Neural progenitor cell (in vitro differentiated cells): ENCODE results near the gene ETV6. TPM values are rescaled to one million over a fixed set of nuclear protein-coding genes. Genes with fewer than 3 reads are reported as not detected.
A peak's percentile ranks its signal among the peaks of the same experiment; 100 is the strongest.

Experiments used
- DNase-seq: peaks from one replicate; pipeline ENCODE4 v3.0.0-alpha.2; 2016; ENCODE audit warnings: low spot score
- H2AFZ ChIP-seq: fragments of 200-600 bp; sonication (generic); replicated peaks from 2 replicates; pipeline ENCODE4 v1.6.1; 2016; ENCODE audit warnings: antibody characterized with exemption
- H3F3A ChIP-seq: fragments of 200-600 bp; sonication (generic); 2 replicates; pipeline ENCODE4 v1.6.1; 2016; ENCODE audit warnings: antibody characterized with exemption, low read depth
- H3K27ac ChIP-seq: fragments of 200-600 bp; sonication (generic); 2 replicates; pipeline ENCODE4 v1.5.1; 2016; ENCODE audit warnings: mild to moderate bottlenecking
- H3K27me3 ChIP-seq: fragments of 200-600 bp; sonication (generic); 2 replicates; pipeline ENCODE4 v1.6.1; 2016; ENCODE audit warnings: mild to moderate bottlenecking, moderate library complexity
- H3K36me3 ChIP-seq: fragments of 200-600 bp; sonication (generic); 2 replicates; pipeline ENCODE4 v1.5.1; 2016
- H3K4me1 ChIP-seq: fragments of 200-600 bp; sonication (generic); 2 replicates; pipeline ENCODE4 v1.6.1; 2016; ENCODE audit warnings: mixed run types
- H3K4me2 ChIP-seq: fragments of 200-600 bp; sonication (generic); 2 replicates; pipeline ENCODE4 v1.6.1; 2016
- H3K4me3 ChIP-seq: fragments of 200-600 bp; sonication (generic); 2 replicates; pipeline ENCODE4 v1.5.1; 2016
- H3K79me2 ChIP-seq: fragments of 200-600 bp; sonication (generic); 2 replicates; pipeline ENCODE4 v1.6.1; 2016; ENCODE audit warnings: low read depth
- H3K9ac ChIP-seq: fragments of 200-600 bp; sonication (generic); 2 replicates; pipeline ENCODE4 v1.6.1; 2016
- H3K9me3 ChIP-seq: fragments of 200-600 bp; sonication (generic); 2 replicates; pipeline ENCODE4 v1.5.1; 2016; ENCODE audit warnings: low read depth
- H4K20me1 ChIP-seq: fragments of 200-600 bp; sonication (generic); 2 replicates; pipeline ENCODE4 v1.6.1; 2016; ENCODE audit warnings: low read depth
- H3K27ac Mint-ChIP-seq: 3 replicates; pipeline ENCODE4 v1.8.0; 2021; ENCODE audit warnings: mixed read lengths
- H3K27me3 Mint-ChIP-seq: 2 replicates; pipeline ENCODE4 v1.8.0; 2022; ENCODE audit warnings: low read depth, mild to moderate bottlenecking, inconsistent platforms, moderate library complexity, mixed read lengths; ENCODE audit not compliant: insufficient read depth
- H3K36me3 Mint-ChIP-seq: 3 replicates; pipeline ENCODE4 v1.8.0; 2021; ENCODE audit warnings: mixed read lengths
- H3K4me1 Mint-ChIP-seq: 3 replicates; pipeline ENCODE4 v1.8.0; 2021; ENCODE audit warnings: mixed read lengths
- H3K4me3 Mint-ChIP-seq: 3 replicates; pipeline ENCODE4 v1.8.0; 2021; ENCODE audit warnings: mild to moderate bottlenecking, moderate library complexity, mixed read lengths
- H3K9me3 Mint-ChIP-seq: 3 replicates; pipeline ENCODE4 v1.8.0; 2020; ENCODE audit warnings: mixed read lengths
- CTCF ChIP-seq: fragments of 200-600 bp; sonication (generic); IDR thresholded peaks from 2 replicates; pipeline ENCODE4 v1.5.1; 2017; ENCODE audit warnings: antibody characterized with exemption, mild to moderate bottlenecking
- EZH2 ChIP-seq: fragments of 200-600 bp; sonication (generic); IDR thresholded peaks from 2 replicates; pipeline ENCODE4 v1.6.1; 2017; ENCODE audit warnings: antibody characterized with exemption, mild to moderate bottlenecking, moderate library complexity
- EZH2phosphoT487 ChIP-seq: fragments of 200-600 bp; sonication (generic); IDR thresholded peaks from 2 replicates; pipeline ENCODE4 v1.6.1; 2017; ENCODE audit warnings: antibody characterized with exemption
- total RNA-seq: library from RNA; depleted of rRNA; stranded (reverse); fragments of >200 nt; gene quantifications from 2 replicates; pipeline ENCODE4 v1.2.3, GENCODE V29; 2015; ENCODE audit warnings: low replicate concordance

Gene ETV6
- total RNA-seq, 1 donor from 2014 or later, result 6.2 TPM

DNA sequence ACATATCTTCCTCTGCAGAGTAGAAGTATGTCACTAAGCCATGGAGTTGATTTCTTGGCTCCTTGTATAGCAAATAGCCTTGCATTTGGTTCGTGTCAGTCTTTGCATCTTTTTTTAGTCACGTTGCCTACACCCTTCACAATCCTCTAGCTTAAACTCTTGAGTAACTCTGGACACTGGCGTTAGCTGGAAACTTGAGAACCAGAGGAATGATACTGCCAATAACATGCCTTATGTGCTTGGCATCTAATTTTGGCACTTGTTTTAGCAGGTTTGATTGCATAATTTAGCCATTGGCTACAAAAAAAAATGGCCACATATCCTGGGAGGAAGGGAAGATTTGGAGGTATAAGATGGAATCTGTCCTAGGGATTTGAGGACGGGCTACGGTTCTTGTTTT, 136.2 kb downstream of the ETV6 start:
- Mint-ChIP-seq H3K4me3 (no peak overlapping the region), H3K9me3 (no peaks in the 10 kb centered on the region), H3K4me1 (peaks cover 13% of the 10 kb centered on the region), H3K27me3 (no peaks in the 10 kb centered on the region), H3K36me3 (peaks cover 4% of the 10 kb centered on the region), H3K27ac (no peak overlapping the region)
- Histone ChIP-seq H3K9ac (no peak overlapping the region), H3F3A (peaks cover 12% of the 10 kb centered on the region), H3K27me3 (no peaks in the 10 kb centered on the region), H3K4me2 (no peak overlapping the region), H2AFZ (no peak overlapping the region), H3K27ac (no peak overlapping the region), H3K4me3 (no peak overlapping the region), H3K36me3 (no peaks in the 10 kb centered on the region), H3K4me1 (peaks cover 34% of the 10 kb centered on the region), H4K20me1 (no peaks in the 10 kb centered on the region), H3K79me2 (no peaks in the 10 kb centered on the region), H3K9me3 (no peaks in the 10 kb centered on the region)
- DNase-seq, result no peak
- TF ChIP-seq EZH2 (no peak), EZH2phosphoT487 (no peak), CTCF (no peak)

- Mint-ChIP-seq H3K4me1 (peaks cover 13% of the 10 kb centered on the region), H3K36me3 (peaks cover 7% of the 10 kb centered on the region), H3K4me3 (no peak overlapping the region), H3K9me3 (no peaks in the 10 kb centered on the region), H3K27ac (no peak overlapping the region), H3K27me3 (no peaks in the 10 kb centered on the region)
- H3K4me2 ChIP-seq, result no peak overlapping the region
- H2AFZ ChIP-seq, result no peak overlapping the region
- peaks cover 12% of the 10 kb centered on the region for H3F3A ChIP-seq
- H3K4me3 ChIP-seq, result no peak overlapping the region
- no peaks in the 10 kb centered on the region for H3K79me2 ChIP-seq
- no peaks in the 10 kb centered on the region for H4K20me1 ChIP-seq
- H3K27me3 ChIP-seq, result no peaks in the 10 kb centered on the region
- no peaks in the 10 kb centered on the region for H3K36me3 ChIP-seq
- H3K27ac ChIP-seq, result no peak overlapping the region
- no peaks in the 10 kb centered on the region for H3K9me3 ChIP-seq
- no peak overlapping the region for H3K9ac ChIP-seq
- DNase-seq, result no peak
- TF ChIP-seq CTCF, result no peak
- TF ChIP-seq EZH2phosphoT487, result no peak
- no peak for TF ChIP-seq EZH2
- H3K4me1 ChIP-seq, result peaks cover 34% of the 10 kb centered on the region
Measured at GRCh38 chr12:11786638-11787365, 137.3 kb downstream of the ETV6 start.

GRCh38 chr12:11787437-11787836, 138.0 kb downstream of the ETV6 start:
- Mint-ChIP-seq H3K27ac (no peak overlapping the region), H3K9me3 (peaks cover 2% of the 10 kb centered on the region), H3K36me3 (peaks cover 11% of the 10 kb centered on the region), H3K4me1 (peaks cover 13% of the 10 kb centered on the region), H3K27me3 (no peaks in the 10 kb centered on the region), H3K4me3 (no peak overlapping the region)
- no peak overlapping the region for H2AFZ ChIP-seq
- H4K20me1 ChIP-seq, result no peaks in the 10 kb centered on the region
- H3K4me1 ChIP-seq, result peaks cover 30% of the 10 kb centered on the region
- peak overlapping the region; percentile 69 for H3K27ac ChIP-seq
- H3K27me3 ChIP-seq, result no peaks in the 10 kb centered on the region
- H3K9ac ChIP-seq, result no peak overlapping the region
- peak overlapping the region; percentile 37 for H3K4me2 ChIP-seq
- H3K4me3 ChIP-seq, result peak overlapping the region; percentile 7
- TF ChIP-seq EZH2 (no peak), EZH2phosphoT487 (no peak), CTCF (no peak)
- no peaks in the 10 kb centered on the region for H3K9me3 ChIP-seq
- H3F3A ChIP-seq, result peaks cover 12% of the 10 kb centered on the region
- DNase-seq, result no peak
- no peaks in the 10 kb centered on the region for H3K79me2 ChIP-seq
- H3K36me3 ChIP-seq, result no peaks in the 10 kb centered on the region
